ENCODE data around the gene CELF3. TPM values are rescaled to one million over a fixed set of nuclear protein-coding genes. Genes with fewer than 3 reads are reported as not detected.

CELF3 gene
- polyA plus RNA-seq, 1 of the 3 experiments (the other 2 are of a cell fraction), result 0.25 TPM

GRCh38 chr1:151729966-151730291 is 13.3 kb upstream of the CELF3 start:
- Histone ChIP-seq H2AFZ (ENCODE audit: low read depth) (no peak overlapping the region), H4K20me1 (ENCODE audit: insufficient read depth) (no peaks in the 10 kb centered on the region), H3F3A (replicated peaks; ENCODE audit: insufficient read depth) (no peaks in the 10 kb centered on the region), H3K9ac (no peak overlapping the region), H3K36me3 (replicated peaks in 1 of 2; ENCODE audit: control insufficient read depth in 1 of 2, insufficient read depth in 2 of 2, low read length in 1 of 2) (no peaks in the 10 kb centered on the region), H3K9me3 (no peaks in the 10 kb centered on the region), H3K9me2 (no peaks in the 10 kb centered on the region), H3K4me3 (ENCODE audit: low read depth in 2 of 2, low read length in 1 of 2) (no peak overlapping the region), H3K4me1 (ENCODE audit: control insufficient read depth in 1 of 2, insufficient read depth in 2 of 2, low read depth in 1 of 2, low read length in 1 of 2) (peaks cover 0 to 30% of the 10 kb centered on the region in 2 experiments; a peak in 2 of 4 replicates), H3K27me3 (ENCODE audit: insufficient read depth) (no peaks in the 10 kb centered on the region), H3K27ac (ENCODE audit: low read depth in 2 of 2, low read length in 1 of 2) (no peak overlapping the region), H3K4me2 (no peak overlapping the region), H3K79me2 (ENCODE audit: insufficient read depth) (no peaks in the 10 kb centered on the region)
- DNase-seq, result no peak
- 87% methylated on average over 3 of the region's 4 CpGs for WGBS (ENCODE audit: low lambda C conversion rate)
- TF ChIP-seq IRF3 (IDR thresholded peaks at IDR 0.05; ENCODE audit: low read depth, low read length) (no peak), USF1 (IDR thresholded peaks at IDR 0.05; ENCODE audit: borderline replicate concordance, low read depth) (no peak), CHD2 (IDR thresholded peaks at IDR 0.05; ENCODE audit: low read length, partially characterized antibody) (no peak), MAX (IDR thresholded peaks at IDR 0.05; ENCODE audit: low read depth) (no peak), USF2 (IDR thresholded peaks at IDR 0.05; ENCODE audit: borderline replicate concordance, low read depth, low read length) (no peak), JUND (IDR thresholded peaks at IDR 0.05) (no peak), PBX3 (IDR thresholded peaks at IDR 0.05) (no peak), NRF1 (IDR thresholded peaks at IDR 0.05; ENCODE audit: low read depth, low read length) (no peak), FOXM1 (IDR thresholded peaks at IDR 0.05; ENCODE audit: low read depth) (no peak), ZBTB33 (IDR thresholded peaks at IDR 0.05; ENCODE audit: borderline replicate concordance, low read depth) (no peak), MXI1 (IDR thresholded peaks at IDR 0.05; ENCODE audit: low read depth, low read length) (no peak)
- CTCF ChIA-PET, result interaction anchor here (1.1 to 4.9 kb wide), 4 partner anchors 14 to 106 kb away, joined by 3 to 54 read pairs (median 15); partner anchors contain the start of gene CELF3
- POLR2A ChIA-PET, result interaction anchor here (2.7 kb wide), 1 partner anchor 14 kb away, joined by 24 read pairs; the partner anchor contains the start of gene CELF3

Data from SK-N-SH (cell line).